Natural killer cell (primary cell): ENCODE results near the gene ATAD1. TPM values are rescaled to one million over a fixed set of nuclear protein-coding genes. Genes with fewer than 3 reads are reported as not detected.

Source experiments
- total RNA-seq, 4 donors: library from RNA; stranded (reverse); fragments of 120-200 nt in 1 of 4; gene quantifications; one replicate each; pipeline versions ENCODE4 v1.2.3 to v1.2.4, GENCODE V29; 2013 to 2022

ATAD1 gene
- total RNA-seq, 3 donors from 2014 or later (not counting 1 experiment from before 2014, with no cell fraction given) = 37.5 to 55.2 (median 43.0) TPM

Other genes with a start within 250 kb of the ATAD1 start
- gene PAPSS2, start 158.3 kb downstream of the ATAD1 start, total RNA-seq = 1 to 10 TPM in 1 of 3 donors, under 1 TPM in 1, not detected in 1; 0.13 to 1.1 TPM
- under 1 TPM; 0.68 to 0.73 (median 0.70) TPM for gene KLLN, start 45.3 kb upstream of the ATAD1 start, total RNA-seq
- 100 to 1,000 TPM; 107 to 142 (median 121) TPM for gene PTEN, start 45.4 kb upstream of the ATAD1 start, total RNA-seq